Muscle of arm (tissue), 14 donors: Measurements from ENCODE around the gene ZC3HAV1. TPM values are rescaled to one million over a fixed set of nuclear protein-coding genes. Genes with fewer than 3 reads are reported as not detected.
"Not testable (repeated sequence)": the region's sequence is repeated elsewhere in the genome, so short reads cannot be mapped to it uniquely, and the experiment has no call there.

Source experiments
- DNase-seq: peaks from one replicate; pipeline ENCODE4 v3.0.0-alpha.2; 2013
- long read RNA-seq, 11 donors: transcript quantifications; one replicate each; lab custom pipeline, GENCODE V29; 2026
- polyA plus RNA-seq, 12 donors: library from polyadenylated mRNA; unstranded; fragments of 120-200 nt; gene quantifications; one replicate each; pipeline ENCODE4 v1.2.1, GENCODE V29; 2013; ENCODE audit not compliant: insufficient read length in 12 of 12

The ZC3HAV1 gene
- 10 to 100 TPM in 10 of 12 donors, 1 to 10 TPM in 1, not detected in 1; 9.7 to 22.8 (median 12.3) TPM for polyA plus RNA-seq
- long read RNA-seq, donor 1: 0 reads
- long read RNA-seq, donor 2, full-length matches to known transcripts: 2 of 2 reads
- long read RNA-seq, donor 2, partial matches to known transcripts: 0 of 2 reads
- long read RNA-seq, donor 2, other reads (novel, unspliced or antisense): 0 of 2 reads
- long read RNA-seq, donor 3, full-length matches to known transcripts: 1 of 1 reads
- long read RNA-seq, donor 3, partial matches to known transcripts: 0 of 1 reads
- long read RNA-seq, donor 3, other reads (novel, unspliced or antisense): 0 of 1 reads
- long read RNA-seq, donor 4, full-length matches to known transcripts: 1 of 1 reads
- long read RNA-seq, donor 4, partial matches to known transcripts: 0 of 1 reads
- long read RNA-seq, donor 4, other reads (novel, unspliced or antisense): 0 of 1 reads
- long read RNA-seq, donor 5, full-length matches to known transcripts: 1 of 1 reads
- long read RNA-seq, donor 5, partial matches to known transcripts: 0 of 1 reads
- long read RNA-seq, donor 5, other reads (novel, unspliced or antisense): 0 of 1 reads
- long read RNA-seq, donor 6: 0 reads
- long read RNA-seq, donor 7: 0 reads
- long read RNA-seq, donor 8, full-length matches to known transcripts: 3 of 3 reads
- long read RNA-seq, donor 8, partial matches to known transcripts: 0 of 3 reads
- long read RNA-seq, donor 8, other reads (novel, unspliced or antisense): 0 of 3 reads
- long read RNA-seq, donor 9: 0 reads
- long read RNA-seq, donor 10, full-length matches to known transcripts: 1 of 1 reads
- long read RNA-seq, donor 10, partial matches to known transcripts: 0 of 1 reads
- long read RNA-seq, donor 10, other reads (novel, unspliced or antisense): 0 of 1 reads
- long read RNA-seq, donor 11, partial matches to known transcripts: 7 of 8 reads
- long read RNA-seq, donor 11, other reads (novel, unspliced or antisense): 0 of 8 reads

- DNase-seq: peak; percentile 85
Measured at GRCh38 chr7:139109188-139109982, at the start of gene ZC3HAV1. ZC3HAV1 (minus strand) TSS chr7:139109720; CDS start chr7:139109331, 389 bp downstream.

- no peak for DNase-seq
Measured at GRCh38 chr7:139153832-139154231, 44.3 kb upstream of the ZC3HAV1 start.

GRCh38 chr7:139152149-139152548 is 42.6 kb upstream of the ZC3HAV1 start:
- DNase-seq: no peak

DNA sequence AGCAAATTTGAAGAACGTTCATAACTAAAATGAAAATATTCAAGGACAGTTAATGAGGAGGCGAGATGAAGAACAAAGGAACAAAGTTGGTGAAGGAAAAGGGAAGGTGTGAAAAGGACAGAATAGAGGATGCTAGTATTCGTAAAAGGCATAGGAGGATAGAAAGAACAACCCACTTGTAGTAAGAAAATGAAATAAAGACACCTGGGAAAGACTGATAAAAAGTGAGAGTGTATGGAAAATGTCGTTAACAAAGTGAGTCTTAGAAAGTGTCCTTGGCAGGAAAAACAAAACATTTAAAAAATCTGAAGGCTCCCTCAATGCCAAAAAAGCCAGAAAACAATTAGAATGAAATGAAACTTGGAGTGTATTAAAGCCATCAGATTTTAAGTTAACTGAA is 29.6 kb upstream of the ZC3HAV1 start:
- no peak for DNase-seq

DNA sequence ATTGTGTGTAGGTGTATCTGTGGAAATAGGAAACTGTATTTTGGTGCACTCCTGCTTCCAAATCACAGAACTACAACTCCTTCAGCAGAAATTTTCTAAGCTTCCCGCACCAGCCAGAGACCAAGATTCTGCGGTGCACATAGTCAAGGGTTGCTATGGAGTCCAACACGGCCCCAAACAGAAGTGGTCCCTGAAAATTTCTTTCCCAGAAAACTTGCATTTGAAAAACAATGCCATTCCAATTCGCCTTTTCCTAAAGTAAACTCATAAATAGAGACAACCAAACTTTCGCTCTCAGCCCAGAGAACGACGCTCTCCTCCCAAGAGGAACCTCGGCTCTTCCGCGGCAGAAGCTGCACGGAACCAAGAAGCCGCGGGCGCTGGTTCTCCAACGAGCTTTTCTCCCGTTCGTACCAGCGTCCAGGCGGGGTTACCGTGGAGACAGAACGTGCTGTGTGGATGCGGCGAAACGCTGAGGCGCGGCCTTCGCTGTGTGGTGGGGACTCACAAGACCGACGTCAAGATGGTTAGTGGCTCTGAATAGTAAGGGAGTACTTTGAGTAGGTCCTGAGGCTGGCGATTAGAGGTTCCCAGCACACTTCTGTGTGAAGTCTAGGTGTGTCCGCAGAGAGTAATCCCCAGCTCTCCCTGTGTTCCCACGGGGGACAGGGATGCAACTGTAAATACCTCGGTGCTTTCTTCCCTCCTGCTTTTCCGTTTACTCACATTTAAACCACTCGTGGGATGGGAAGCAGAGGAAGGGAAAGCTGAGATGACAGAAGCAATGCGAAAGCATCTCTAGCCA is 24.0 kb upstream of the ZC3HAV1 start:
- peak; percentile 93 for DNase-seq

DNA sequence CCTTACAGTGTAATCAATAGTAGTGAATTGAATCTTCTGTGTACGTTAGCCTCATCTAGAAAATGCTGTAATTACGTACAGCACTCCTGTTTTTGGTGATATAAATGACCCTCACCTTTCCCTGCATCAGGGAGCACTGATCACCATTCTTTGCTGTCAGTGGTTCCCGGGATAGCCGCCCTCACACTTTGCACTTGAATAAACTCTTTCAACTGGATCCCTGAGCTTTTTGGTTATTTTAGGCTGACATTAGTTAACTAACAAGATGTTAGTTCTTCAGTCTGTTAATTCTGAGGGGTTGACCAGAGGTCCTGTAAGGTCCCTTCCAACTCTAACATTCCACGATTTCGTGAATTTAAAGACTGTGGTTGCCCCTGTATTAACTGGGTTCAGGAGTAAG is 23.4 kb upstream of the ZC3HAV1 start:
- no peak for DNase-seq

GRCh38 chr7:139131601-139132041 is 22.1 kb upstream of the ZC3HAV1 start:
- no peak for DNase-seq

DNA sequence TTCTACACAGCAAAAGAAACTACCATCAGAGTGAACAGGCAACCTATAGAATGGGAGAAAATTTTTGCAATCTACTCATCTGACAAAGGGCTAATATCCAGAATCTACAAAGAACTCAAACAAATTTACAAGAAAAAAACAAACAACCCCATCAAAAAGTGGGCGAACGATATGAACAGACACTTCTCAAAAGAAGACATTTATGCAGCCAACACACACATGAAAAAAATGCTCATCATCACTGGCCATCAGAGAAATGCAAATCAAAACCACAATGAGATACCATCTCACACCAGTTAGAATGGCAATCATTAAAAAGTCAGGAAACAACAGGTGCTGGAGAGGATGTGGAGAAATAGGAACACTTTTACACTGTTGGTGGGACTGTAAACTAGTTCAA is 20.3 kb upstream of the ZC3HAV1 start:
- not testable (repeated sequence) for DNase-seq

DNA sequence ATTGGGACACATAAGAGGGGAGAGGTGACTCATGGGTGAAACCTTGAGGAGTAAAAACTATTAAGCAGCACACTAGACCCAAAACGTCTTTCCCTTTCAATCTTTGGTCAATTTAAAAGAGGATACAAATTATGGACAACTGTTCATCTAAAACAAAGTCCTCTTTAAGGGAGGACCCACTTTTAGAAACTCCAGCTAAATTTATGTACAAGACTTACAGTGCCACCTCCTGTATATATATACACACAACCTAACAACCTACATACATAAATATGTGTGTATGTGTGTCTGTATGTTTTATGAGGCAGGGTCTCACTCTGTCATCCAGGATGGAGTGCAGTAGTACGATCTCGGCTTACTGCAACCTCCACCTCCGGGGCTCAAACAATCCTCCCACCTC is 18.1 kb upstream of the ZC3HAV1 start:
- DNase-seq: no peak

DNA sequence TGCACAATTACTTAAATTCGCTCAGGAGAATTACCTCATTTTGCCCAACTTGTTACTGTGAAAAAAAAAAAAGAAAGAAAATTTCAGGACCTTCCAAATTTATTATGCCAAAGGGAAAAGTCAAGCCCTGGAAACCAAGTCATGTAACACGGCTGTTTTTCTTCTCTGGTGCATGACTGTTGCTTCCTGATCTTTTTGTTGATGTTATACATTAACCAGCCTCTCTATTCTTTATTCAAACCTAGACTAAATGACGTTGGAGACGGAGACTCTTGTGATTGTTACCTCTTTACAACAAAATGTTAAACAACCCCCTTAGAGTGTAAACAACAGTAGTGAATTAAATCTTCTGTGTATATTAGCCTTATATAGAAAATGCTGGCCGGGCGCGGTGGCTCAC is 16.1 kb upstream of the ZC3HAV1 start:
- no peak for DNase-seq

- not testable (repeated sequence) for DNase-seq
Measured at GRCh38 chr7:139124995-139125394, 15.5 kb upstream of the ZC3HAV1 start.

DNA sequence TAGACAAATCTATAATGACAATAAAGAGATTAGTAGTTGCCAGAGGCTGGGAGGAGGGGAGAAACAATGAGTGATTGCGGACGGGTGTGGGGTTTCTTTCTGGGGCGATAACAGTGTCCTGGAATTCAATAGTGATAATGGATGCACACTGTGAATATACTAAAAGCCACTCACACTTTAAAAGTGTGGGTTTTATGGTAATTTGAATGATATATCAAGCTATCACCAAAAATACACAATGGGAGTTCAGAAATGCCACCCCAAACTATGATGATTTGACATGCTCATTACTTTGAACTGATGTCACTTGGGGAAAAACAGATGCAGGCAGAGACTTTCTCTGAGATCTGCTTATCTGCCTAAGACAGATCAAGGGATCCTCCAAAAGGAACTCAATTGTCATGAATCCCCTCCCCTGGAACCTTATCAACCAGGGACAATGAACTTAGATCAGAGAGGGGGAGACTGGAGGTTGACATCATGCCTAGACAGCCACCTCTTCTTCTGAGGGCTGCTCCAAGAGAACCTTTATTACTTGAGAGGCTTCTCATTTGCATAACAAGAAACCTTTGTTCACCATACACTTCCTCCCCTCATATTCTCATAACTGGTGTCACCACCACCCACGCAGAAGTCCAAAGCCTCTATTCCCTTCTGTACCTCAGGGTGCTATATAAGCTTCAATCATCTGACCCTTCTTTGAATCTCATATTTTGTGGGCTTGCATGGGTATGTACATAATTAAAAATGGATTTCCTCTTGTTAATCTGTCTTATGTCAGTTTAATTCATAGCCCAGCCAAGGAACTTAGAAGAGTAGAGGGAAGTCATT is 14.8 kb upstream of the ZC3HAV1 start:
- DNase-seq: no peak

- DNase-seq: no peak
Measured at GRCh38 chr7:139119486-139119849, 9.9 kb upstream of the ZC3HAV1 start.

DNA sequence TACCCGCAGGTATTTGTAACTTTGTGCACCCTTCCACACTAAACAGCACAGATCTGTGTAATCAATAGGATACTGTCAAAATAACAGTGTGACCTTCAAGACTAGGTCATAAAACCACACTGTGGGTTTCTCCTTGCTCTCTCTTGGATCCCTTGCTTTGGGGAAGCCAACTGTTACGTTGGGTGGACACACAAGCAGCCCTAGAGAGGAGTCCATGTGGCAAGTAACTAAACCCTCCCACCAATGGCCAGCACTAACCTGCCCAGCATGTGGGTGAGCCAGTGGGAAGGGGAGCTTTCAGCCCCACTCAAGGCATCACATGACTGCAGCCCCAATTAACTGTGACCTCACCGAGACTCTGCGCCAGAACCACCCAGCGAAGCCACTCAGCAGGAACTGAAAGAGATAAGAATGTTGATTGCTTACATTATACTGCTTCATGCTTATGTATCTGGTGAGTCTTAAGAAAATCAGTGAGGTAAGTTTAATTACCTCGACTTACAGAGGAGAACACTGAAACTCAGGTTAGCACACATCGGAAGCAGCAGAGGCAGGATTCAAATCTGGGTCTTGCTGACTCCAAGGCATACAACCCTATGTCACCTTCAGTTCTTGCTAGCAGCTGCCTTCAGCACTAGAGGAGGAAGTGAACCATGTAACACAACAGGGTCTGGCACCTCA is 9.4 kb upstream of the ZC3HAV1 start:
- no peak for DNase-seq

DNA sequence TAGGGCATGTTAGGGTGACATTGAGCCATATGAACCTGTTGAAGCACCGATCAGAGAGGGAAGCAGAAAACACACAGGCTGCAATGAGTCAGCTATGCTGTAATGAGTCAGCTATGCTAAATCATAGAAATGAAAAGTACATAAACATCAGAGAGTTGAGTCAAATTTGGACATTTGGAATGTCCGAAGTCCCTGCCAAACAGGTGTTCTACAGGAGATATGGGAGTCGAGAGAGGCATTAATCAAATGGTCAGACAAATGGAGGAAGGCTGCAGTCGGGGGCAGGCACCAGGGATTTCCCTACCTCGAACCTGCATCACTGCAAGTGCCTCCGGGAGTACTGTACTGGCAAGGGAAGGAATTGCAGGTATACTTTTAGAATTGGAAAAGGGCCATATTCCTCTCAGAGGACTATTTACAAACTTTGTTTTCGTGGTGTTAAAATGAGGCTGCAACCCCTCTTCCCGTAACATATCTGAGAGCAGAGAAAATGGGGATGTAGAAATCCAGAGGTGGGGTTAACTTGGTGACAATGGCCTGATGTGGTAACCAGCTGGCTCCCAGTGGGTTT is 8.8 kb upstream of the ZC3HAV1 start:
- no peak for DNase-seq

DNA sequence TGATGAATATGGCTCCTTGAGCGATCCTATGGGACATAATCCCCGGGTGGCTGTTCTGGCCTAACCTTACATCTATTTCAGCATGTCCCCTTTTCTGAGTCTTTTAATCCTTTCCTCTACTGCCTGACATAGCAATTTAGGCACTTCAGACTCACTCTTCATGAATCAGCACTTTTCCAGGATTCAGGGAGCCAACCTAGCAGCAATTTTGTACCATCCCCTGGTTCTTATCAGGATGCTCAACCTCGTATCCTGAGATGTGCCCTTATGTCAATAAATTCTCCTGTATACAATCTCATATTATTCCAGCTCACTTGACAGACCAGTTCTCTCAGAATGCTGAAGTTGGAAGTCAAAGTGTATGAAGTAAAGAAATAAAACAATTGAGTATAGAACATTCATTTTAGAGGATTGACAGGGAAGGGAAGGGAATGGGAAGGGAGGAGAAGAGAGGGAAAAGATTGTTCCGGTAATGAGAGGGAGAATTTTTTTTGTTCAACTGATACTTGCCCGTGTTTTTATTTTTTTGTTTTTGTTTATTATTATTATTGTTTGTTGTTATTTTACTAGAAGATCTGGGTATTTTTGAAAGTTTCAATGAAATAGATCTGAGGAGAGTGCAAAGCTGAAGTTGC is 8.2 kb upstream of the ZC3HAV1 start:
- no peak for DNase-seq

- no peak for DNase-seq
Measured at GRCh38 chr7:139116999-139117398, 7.5 kb upstream of the ZC3HAV1 start.

- DNase-seq: no peak
Measured at GRCh38 chr7:139115104-139115503, 5.6 kb upstream of the ZC3HAV1 start.
